ENCODE data around the gene ESCO1.
A peak's percentile ranks its signal among the peaks of the same experiment; 100 is the strongest.

Gene ESCO1

DNA sequence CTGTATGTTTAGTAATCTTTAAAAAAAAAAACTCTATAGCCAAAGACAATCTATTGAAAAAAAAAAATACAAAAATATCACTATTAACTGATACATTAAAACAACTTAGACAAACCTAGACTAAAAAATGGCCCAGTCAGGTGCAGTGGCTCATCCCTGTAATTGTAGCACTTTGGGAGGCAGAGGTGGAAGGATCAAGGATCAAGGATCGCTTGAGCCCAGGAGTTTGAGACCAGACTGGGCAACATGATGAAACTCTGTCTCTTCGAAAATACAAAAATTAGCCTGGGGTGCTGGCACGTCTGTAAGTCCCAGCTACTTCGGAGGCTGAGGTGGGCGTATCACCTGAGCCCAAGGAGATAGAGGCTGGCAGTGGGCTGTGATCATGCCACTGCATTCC lies 16.1 kb downstream of the ESCO1 start:
- DNase-seq (ENCODE audit: low spot score), result no peak

DNA sequence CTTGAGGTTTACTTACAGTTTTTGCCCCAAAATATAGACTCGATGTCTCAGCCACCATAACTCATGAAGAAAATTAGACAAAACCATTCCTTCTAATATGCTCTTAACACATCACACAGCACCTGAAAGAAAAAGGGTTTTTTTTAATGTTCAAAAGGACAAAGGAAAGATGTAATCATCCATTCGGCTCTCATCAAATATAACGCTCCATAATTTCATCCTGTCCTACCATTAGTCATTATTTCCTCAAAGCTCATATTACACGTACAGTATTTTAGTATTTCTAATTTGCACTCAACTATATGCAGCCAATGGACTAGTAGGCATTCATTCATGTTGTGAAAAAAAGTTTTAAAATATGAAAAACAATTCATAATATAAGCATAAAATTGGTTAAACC lies 24.8 kb downstream of the ESCO1 start:
- DNase-seq (ENCODE audit: low spot score), result no peak

DNA sequence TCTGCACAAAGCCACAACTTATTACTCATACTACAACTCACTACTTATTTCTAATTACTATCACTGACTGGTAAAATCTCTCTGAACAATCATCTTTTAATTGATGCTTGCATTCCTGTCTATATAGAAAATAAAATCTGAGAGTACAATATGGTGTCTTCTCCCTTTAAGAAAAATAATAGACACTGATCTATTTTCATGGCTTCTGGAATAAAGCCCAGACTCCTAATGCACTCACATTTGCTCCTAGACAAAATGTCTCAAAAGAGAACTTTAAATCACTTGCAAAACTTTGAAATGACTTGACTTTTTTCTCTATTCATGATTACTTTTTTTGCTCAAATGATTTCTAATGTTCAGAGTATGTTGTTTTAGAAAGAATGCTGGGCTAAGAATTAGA lies 28.7 kb downstream of the ESCO1 start:
- no peak for DNase-seq (ENCODE audit: low spot score)

DNA sequence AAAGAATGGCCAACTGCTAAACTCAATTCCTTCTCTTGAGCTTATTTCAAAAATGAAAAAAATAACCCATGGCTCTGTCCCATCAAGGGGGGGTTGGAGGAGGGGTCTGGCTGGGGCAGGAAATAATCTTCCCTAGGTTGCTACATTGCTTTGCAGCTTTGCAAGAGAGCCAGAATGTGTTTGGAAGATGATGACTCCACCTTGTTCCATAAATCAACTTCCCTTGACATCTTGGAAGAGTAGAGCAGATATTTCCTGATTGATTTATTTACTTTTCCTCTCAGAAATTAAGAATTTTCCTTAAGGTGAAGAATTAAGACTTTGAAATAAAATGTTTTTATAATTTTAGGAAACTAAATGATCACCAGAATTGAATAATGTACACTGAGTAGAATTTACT lies 41.3 kb downstream of the ESCO1 start:
- DNase-seq (ENCODE audit: low spot score), result no peak

DNA sequence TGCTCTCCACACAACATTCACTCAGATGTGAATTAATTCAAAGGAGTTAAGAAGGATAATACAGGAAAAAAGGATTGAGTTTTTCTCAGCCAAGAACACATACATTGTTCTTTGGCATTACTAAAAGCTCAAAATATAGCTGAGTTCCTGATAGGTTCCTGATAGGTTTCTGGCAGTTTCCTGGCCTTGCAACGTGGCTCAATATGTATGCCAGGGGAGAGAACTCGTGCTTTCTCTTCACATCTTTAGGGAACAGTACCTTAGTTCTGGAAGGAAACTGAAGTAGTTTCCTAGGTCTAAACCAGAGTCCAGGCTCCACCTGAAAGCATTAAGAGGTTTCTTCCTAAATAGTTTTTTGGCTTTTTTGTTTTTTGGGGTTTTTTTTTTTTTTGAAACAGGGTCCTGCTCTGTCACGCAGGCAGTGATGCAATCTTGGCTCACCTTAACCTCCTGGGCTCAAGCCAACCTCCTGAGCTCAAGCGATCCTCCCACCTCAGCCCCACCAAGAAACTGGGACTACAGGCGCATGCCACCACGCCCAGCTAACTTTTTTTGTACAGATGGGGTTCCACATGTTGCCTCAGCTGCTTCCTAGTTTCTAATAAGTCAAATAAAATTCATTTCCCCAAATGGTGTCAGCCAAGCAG lies 42.8 kb downstream of the ESCO1 start:
- DNase-seq (ENCODE audit: low spot score), result no peak

DNA sequence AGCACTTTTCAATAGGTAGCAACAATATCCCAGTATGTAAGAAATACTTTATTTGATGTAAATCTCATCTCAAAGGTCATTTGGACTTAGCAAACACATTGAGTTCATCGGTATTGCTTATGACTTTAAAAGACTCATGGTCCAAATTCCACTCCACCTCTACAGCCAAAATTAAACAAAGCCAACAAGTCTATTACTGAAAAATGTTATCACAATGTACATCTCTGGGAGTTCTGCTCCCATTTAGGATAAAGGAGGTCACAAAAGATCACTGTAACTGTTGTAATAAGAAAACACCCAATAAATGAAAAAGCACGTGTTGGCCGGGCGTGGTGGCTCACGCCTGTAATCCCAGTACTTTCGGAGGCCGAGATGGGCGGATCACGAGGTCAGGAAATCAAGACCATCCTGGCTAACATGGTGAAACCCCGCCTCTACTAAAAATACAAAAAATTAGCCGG lies 50.0 kb downstream of the ESCO1 start:
- no peak for DNase-seq (ENCODE audit: low spot score)

DNA sequence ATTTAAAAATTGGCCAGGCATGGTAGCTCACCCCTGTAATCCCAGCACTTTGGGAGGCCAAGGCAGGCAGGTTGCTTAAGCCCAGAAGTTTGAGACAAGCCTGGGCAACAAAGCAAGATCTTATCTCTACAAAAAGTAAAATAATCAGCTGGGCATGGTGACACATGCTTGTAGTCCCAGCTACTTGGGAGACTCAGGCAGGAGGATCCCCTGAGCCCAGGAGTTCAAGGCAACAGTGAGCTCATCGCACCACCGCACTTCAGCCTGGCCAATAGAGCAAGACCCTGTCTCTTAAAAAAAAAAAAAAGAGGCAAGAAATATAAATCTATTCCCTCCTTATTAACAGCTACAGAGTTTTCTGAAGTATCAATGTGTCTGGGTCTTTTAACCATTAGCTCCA lies 51.9 kb downstream of the ESCO1 start:
- no peak for DNase-seq (ENCODE audit: low spot score)

DNA sequence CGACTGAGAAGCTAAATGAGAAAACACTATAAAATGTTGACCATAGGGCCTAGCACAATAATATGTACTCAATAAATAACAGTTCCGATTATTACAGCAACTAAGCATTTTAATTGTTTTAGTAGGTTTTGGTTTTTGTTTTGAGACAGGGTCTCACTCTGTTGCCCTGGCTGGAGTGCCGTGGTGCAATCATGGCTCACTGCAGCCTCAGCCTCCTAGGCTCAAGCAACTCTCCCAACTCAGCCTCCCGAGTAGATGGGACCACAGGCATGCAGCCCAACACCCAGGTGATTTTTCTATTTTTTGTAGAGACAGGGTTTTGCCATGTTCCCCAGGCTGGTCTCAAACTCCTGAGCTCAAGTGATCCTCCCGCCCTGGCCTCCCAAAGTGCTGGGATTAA lies 54.1 kb downstream of the ESCO1 start:
- DNase-seq (ENCODE audit: low spot score), result no peak

DNA sequence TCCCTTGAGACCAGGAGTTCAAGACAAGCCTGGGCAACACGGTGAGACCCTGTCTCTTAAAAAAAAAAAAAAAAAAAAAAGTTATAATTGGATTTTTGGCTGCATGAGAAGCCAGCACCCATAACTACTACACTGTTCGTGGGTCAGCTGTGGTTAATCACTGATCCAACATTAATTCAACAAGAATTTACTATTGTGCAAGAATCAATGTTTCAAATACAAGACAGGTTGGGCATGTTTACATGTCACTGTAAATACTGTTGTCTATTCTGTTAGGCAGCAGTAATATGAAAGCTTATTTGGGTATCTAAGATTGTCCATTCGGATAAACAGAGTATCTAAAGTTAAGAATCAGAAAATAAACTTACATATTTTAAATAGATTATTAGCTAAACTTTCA lies 62.3 kb downstream of the ESCO1 start:
- DNase-seq (ENCODE audit: low spot score), result no peak

DNA sequence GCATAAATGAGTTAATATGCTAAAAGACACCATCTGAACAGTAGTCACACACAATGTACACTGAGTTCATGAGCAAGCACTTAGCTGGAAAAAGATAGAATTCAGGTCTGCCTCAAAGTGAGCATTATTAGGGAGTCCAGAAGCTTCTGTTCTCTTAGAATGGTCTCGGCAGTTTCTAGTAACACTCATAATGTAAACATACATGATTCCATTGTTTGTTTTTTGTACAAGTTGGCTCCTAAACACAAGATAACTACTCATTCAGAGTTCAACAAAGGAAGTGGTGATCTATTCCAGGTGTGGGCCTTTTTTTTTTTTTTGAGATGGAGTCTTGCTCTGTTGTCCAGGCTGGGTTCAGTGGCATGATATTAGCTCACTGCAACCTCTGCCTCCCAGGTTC lies 66.2 kb downstream of the ESCO1 start:
- DNase-seq (ENCODE audit: low spot score), result no peak

DNA sequence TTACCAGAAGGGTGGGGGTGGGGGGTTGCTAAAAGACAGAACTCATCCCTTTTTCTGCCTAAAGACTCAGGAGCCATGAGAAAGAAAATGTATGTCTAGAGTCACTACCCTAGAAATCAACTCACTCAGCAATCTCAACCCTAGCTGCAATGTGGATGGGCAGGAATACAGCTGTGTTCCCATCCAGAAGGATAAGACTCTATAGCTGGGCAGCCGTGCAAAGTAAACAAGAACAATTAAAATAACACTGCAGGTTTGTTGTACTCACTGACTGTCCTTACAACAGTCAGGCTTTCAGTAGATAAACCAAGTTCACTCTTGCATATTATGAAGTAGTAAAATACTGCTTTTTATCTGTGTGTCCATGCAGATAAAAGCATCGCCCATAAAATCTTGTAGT lies 74.0 kb downstream of the ESCO1 start:
- DNase-seq (ENCODE audit: low spot score), result no peak

DNA sequence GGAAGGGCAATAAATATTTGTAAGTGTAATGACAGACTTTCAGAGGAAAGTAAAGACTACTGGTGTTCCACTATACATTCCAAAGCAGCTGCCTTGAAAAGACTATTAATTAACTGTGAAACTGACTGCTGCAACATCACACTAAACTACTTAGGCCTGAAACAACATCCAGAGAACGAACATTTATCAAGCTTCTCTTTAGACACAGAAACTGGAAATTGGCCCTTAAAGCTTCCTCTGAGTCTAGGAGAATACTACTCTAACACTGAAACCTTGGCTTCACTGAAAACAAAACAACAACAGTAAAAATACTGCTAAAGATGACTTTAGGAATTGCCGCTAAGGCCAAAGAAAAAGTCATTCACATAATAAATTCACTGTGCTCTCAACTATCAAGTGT lies 74.6 kb downstream of the ESCO1 start:
- DNase-seq (ENCODE audit: low spot score), result no peak

DNA sequence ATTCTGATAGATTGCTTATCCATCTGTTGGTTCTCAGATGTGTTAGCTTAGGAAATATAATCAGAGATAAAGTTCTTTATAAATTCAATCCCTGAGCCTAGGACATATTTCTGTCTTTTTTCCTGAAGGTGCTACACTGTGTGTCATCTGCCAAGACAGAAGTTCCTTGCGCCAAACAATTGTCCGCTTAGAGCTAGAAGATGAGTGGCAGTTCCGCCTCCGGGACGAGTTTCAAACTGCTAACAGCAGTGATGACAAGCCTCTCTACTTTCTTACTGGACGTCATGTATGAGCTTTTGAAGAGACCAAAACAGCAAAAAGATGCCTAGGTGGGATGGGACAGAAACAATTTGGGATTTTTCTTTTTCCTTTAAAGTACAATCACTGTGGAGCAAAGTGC lies 78.0 kb downstream of the ESCO1 start:
- no peak for DNase-seq (ENCODE audit: low spot score)

DNA sequence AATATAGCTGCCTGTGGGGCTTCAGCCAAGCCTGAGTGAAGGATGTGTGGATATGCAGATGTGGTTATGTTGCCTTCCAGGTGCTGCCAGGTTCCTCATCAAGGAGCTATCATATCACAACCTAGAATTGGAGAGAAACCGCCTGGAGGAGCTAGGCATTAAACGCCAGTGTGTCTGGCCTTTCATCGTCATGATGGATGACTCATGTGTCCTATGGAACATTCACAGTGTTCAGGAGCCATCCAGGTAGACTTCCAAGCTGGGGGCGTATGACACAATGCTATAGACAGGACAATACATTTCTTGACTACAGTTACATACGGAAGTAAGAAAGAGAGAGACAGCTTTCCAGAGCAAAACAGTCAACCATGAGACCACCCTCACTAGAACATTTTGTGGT lies 86.8 kb downstream of the ESCO1 start:
- no peak for DNase-seq (ENCODE audit: low spot score)

DNA sequence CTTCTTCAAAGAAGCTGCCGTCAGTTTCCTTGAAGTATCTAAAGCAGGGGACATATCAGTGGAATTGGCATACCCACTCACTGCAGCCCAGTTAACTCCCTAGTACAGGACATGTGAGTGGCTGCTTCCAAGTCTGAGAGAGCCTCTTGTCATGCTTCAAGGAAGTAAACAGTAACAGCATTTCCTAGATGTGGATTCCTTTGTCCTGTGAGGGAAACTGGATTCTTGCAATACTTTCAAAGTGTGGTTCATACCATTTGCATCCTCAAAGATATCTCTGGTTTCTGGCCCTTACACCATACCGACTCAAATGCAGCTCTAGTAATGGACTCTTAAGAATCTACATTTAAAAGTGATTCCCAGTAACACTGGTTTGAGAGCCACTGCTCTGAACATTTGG lies 87.2 kb downstream of the ESCO1 start:
- DNase-seq (ENCODE audit: low spot score), result no peak

DNA sequence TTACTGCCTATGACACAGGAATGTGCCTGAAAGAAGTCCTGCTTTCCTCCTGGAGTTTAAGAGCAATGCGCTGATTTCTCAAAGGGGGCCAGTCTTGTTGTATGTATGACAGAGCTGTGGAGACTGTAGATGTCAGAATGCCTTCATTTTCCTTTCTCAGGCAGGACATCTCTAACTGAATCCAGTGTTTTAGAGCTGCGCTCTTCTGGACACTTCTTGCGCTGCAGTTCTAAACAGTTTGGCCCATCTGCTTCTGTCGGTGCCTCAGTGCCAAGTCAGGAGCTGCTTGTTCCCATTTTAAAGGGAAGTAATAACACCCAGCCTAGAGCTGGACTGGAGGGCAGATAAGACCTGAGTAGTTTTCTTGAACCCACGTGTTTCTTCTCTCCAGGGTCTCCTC lies 91.4 kb downstream of the ESCO1 start:
- no peak for DNase-seq (ENCODE audit: low spot score)

DNA sequence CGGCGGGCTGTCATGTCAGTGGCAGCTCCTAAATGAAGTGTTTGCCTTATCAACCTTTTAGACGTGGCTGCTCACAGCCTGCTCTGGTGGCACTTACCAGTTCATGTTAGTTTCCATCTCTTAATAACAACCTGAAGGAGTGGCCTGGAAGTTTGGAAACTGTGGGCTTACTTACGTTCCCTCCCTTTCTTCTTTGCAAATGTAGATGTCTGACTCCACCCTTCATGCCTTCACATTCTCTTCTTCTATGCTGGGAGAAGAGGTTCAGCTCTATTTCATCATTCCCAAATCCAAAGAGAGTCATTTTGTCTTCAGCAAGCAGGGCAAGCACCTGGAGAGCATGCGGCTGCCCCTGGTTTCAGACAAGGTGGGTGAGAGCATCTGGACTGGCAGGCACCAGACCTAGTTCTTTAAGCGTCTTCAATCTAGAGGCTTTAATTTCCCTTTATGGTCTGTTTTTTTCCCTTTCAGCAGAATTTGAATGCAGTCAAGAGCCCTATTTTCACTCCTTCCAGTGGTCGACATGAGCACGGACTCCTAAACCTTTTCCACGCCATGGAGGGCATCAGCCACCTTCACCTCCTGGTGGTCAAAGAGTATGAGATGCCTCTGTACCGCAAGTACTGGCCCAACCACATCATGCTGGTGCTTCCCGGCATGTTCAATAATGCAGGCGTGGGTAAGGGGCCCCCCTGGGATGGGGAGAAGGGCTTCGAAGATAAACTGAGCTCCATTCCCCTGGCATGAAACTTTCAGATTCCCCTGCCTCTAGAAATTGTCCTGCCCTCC lies 92.4 kb downstream of the ESCO1 start:
- no peak for DNase-seq (ENCODE audit: low spot score)

DNA sequence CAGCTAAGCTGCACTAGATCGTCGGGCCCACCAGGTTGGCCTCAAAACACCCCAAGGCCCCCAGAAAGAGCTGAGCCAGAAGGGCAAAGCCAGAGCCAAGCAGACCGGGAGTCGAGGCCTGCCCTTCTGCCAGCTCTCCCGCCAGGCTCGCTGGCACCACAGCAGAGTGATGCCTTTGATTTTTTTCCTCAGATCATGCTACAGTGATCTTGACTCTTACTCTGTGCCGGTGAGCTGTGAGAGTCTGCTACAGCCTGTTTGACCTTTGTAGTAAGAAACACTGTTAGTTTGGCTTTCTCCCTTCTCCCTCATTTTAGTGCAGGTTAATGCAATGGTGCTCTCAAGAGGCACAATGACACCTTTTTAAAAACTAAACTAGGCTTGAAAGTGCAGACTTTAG lies 97.8 kb downstream of the ESCO1 start:
- no peak for DNase-seq (ENCODE audit: low spot score)

DNA sequence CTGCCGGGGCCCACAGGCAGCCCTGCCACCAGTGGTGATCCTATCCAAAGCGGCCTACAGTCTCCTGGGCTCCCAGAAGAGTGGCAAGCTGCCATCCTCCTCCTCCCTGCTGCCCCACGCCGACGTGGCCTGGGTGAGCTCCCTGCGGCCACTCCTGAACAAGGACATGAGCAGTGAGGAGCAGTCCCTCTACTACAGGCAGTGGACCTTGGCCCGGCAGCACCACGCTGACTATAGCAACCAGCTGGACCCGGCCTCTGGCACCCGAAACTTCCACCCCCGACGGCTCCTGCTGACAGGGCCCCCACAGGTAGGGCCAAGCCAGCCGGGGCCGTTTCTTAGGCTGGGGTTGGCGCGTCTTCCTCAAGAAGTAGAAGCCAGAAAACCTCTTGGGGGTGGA lies 100.5 kb downstream of the ESCO1 start:
- no peak for DNase-seq (ENCODE audit: low spot score)

DNA sequence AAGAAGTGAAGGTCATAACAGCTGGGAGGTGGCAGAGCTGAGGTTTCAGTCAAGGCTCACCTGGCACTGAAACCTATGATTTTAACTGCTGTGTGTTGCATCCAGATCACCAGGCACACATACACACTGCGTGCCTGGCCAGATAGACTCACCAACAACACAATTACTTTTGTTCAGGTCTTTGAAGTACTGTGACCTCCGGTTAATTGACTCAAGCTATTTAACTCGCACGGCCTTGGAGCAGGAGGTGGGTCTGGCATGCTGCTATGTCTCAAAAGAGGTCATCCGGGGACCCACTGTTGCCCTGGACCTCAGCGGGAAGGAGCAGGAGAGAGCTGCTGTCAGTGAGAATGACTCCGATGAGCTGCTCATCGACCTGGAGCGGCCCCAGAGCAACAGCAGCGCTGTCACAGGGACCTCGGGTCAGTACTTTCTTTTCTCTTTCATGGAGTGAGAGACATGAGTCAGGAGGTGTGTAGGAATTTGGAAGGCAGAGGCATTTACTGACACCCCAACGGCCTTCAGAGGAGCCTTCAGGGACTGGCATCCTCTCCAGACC lies 104.1 kb downstream of the ESCO1 start:
- no peak for DNase-seq (ENCODE audit: low spot score)

DNA sequence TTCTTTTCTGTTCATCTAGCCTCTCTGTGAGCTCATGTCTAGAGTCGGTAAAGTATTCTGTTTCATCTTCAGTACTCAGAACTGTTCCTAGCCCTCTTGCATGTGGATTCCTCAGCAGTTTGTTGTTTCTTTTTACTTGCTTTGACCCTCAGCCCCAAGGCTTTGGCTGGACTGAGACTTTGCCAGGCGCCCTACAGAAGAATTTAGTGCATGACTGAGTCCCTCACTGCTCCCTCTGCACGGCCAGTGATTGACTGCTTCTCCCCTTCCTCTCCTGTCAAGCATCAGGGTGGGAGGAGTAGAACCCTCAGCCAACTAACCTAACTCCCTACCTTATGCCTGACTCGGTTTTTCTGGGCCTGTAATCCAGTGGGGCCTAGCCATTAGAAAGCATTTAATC lies 109.8 kb downstream of the ESCO1 start:
- no peak for DNase-seq (ENCODE audit: low spot score)

DNA sequence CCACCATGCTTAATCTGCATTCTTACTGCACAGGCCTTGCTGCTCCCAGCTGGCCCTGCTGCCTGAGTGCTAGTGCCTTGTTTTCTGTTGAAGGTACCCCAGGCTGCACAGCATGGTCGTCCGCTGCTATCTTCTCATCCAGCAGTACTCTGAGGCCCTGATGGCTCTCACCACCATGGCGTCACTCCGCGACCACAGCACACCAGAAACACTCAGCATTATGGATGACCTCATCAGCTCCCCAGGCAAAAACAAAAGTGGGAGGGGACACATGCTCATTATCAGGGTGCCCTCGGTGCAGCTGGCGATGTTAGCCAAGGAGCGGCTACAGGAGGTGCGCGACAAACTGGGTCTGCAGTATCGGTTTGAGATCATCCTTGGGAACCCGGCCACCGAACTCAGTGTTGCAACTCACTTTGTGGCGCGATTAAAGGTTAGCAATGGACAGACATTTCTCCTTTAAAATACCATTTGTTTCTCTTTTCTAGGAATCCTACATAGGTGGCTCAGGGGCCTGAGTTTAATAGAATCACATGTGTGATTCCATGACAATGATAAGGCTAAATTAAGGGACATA lies 110.5 kb downstream of the ESCO1 start:
- no peak for DNase-seq (ENCODE audit: low spot score)

DNA sequence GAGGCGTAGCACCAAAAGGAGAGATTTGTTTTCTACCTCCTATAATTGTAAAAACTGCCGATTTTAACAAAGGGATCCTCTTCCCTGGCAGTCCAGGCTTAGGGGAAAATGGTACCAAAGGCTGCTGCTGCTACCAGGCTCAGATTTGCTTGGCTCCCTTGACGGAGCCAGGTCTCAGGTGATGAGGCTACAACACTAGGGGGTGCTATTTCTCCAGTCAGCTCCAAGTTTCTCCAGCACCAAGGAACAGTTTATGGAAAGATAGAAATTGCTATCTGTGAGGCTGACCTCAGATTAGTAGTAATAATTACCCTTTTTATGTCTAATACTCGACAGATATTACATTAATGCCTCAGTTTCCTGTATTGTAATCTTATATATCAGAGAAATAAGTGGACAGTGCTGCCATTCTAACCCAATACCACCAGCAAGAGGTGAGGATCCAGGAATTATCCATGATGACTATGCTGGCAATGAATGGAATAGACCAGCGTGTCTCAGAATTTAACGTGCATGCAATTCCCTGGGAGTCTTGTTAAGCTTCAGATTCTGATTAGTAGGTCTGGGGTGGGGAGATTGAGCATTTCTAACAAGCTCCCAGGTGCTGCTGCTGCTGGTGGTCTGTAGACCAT lies 111.3 kb downstream of the ESCO1 start:
- DNase-seq (ENCODE audit: low spot score), result peak; percentile 58

Data from Ammon's horn (tissue), 1 donor.